IMR-90 (cell line): ENCODE measurements around the gene DNAJC25. TPM values are rescaled to one million over a fixed set of nuclear protein-coding genes. Genes with fewer than 3 reads are reported as not detected.

ENCODE experiments used
- ATAC-seq: fragments of 200-7000 bp; cut with Tn5 transposase; 2 replicates; pipeline ENCODE4 v1.9.1; 2020; ENCODE audit warnings: low read depth, mild to moderate bottlenecking, moderate library complexity
- BruUV-seq: library from RNA; stranded (reverse); fragments of 400-500 nt; replicated peaks from 2 replicates; lab custom pipeline; 2021; lab: Mats Ljungman, UMichigan
- CTCF ChIA-PET: fragments of 300-600 bp; formaldehyde crosslinking; extraction: SDS; loops from one replicate; lab custom pipeline; 2021; ENCODE audit warnings: antibody characterized with exemption; lab: Yijun Ruan, JAX
- POLR2A ChIA-PET: fragments of 300-600 bp; sonication (Branson Sonifier 250); formaldehyde crosslinking; loops from one replicate; lab custom pipeline; 2022; ENCODE audit warnings: antibody characterized with exemption; ENCODE audit not compliant: unreplicated experiment; lab: Charles Lee
- DNase-seq: peaks from one replicate; pipeline ENCODE4 v3.0.0; 2013
- H2AFZ ChIP-seq: replicated peaks from 2 replicates; pipeline ENCODE3; 2013; ENCODE audit warnings: low read length, mild to moderate bottlenecking; ENCODE audit not compliant: poor library complexity
- H2AK5ac ChIP-seq: 2 replicates; pipeline ENCODE4 v1.6.1; 2013; ENCODE audit warnings: low read depth, low read length, inconsistent platforms
- H2AK9ac ChIP-seq: replicated peaks from 2 replicates; pipeline ENCODE3; 2013; ENCODE audit warnings: mild to moderate bottlenecking, low read depth, low read length, moderate library complexity; ENCODE audit not compliant: poor library complexity
- H2BK120ac ChIP-seq: 2 replicates; pipeline ENCODE4 v1.6.1; 2013; ENCODE audit warnings: low read depth, low read length, inconsistent platforms
- H2BK15ac ChIP-seq: 3 replicates; pipeline ENCODE4 v1.6.1; 2013; ENCODE audit warnings: low read depth, low read length, inconsistent platforms
- H2BK20ac ChIP-seq: 2 replicates; pipeline ENCODE4 v1.6.1; 2013; ENCODE audit warnings: low read depth, mild to moderate bottlenecking, inconsistent platforms, low read length, moderate library complexity
- H2BK5ac ChIP-seq: 2 replicates; pipeline ENCODE4 v1.6.1; 2013; ENCODE audit warnings: mild to moderate bottlenecking, low read depth, low read length, inconsistent platforms; ENCODE audit not compliant: poor library complexity, severe bottlenecking
- H3K14ac ChIP-seq: replicated peaks from 2 replicates; pipeline ENCODE4 v1.6.1; 2013; ENCODE audit warnings: low read depth, low read length, inconsistent platforms
- H3K18ac ChIP-seq: 2 replicates; pipeline ENCODE4 v1.6.1; 2013; ENCODE audit warnings: low read depth, low read length, control low read depth
- H3K23ac ChIP-seq: 2 replicates; pipeline ENCODE4 v1.6.1; 2013; ENCODE audit warnings: low read depth, low read length, inconsistent platforms
- H3K27ac ChIP-seq: 2 replicates; pipeline ENCODE4 v1.5.1; 2013; ENCODE audit warnings: mild to moderate bottlenecking, control low read depth, low read length; ENCODE audit not compliant: insufficient read depth
- H3K27me3 ChIP-seq: 2 replicates; pipeline ENCODE4 v1.6.1; 2013; ENCODE audit warnings: low read length; ENCODE audit not compliant: control insufficient read depth, insufficient read depth
- H3K36me3 ChIP-seq: 2 replicates; pipeline ENCODE4 v1.6.1; 2013; ENCODE audit warnings: low read length, mixed read lengths; ENCODE audit not compliant: control insufficient read depth, insufficient read depth
- H3K4ac ChIP-seq: 2 replicates; pipeline ENCODE4 v1.6.1; 2013; ENCODE audit warnings: low read depth, low read length, inconsistent platforms
- H3K4me1 ChIP-seq: 2 replicates; pipeline ENCODE4 v1.6.1; 2013; ENCODE audit warnings: low read length, mixed read lengths; ENCODE audit not compliant: control insufficient read depth, insufficient read depth
- H3K4me2 ChIP-seq: 2 replicates; pipeline ENCODE4 v1.6.1; 2013; ENCODE audit warnings: low read depth, mild to moderate bottlenecking, control low read depth, low read length, moderate library complexity
- H3K4me3 ChIP-seq: 2 replicates; pipeline ENCODE4 v1.5.1; 2013; ENCODE audit warnings: low read depth, mild to moderate bottlenecking, control low read depth, low read length, moderate library complexity; ENCODE audit not compliant: insufficient read depth
- H3K56ac ChIP-seq: 2 replicates; pipeline ENCODE4 v1.6.1; 2013; ENCODE audit warnings: low read length, inconsistent platforms; ENCODE audit not compliant: insufficient read depth; ENCODE audit errors: extremely low read depth
- H3K79me1 ChIP-seq, 2 experiments: 2 replicates each; pipeline ENCODE4 v1.6.1; 2013; ENCODE audit warnings: low read length in 2 of 2, inconsistent platforms in 1 of 2, low read depth in 1 of 2
- H3K9ac ChIP-seq: 2 replicates; pipeline ENCODE4 v1.6.1; 2013; ENCODE audit warnings: low read depth, low read length, control low read depth
- H3K9me1 ChIP-seq: 2 replicates; pipeline ENCODE4 v1.6.1; 2013; ENCODE audit warnings: low read length, inconsistent platforms; ENCODE audit not compliant: insufficient read depth
- H3K9me3 ChIP-seq: 2 replicates; pipeline ENCODE4 v1.6.1; 2013; ENCODE audit warnings: low read length; ENCODE audit not compliant: control insufficient read depth, insufficient read depth
- H4K20me1 ChIP-seq: 2 replicates; pipeline ENCODE4 v1.6.1; 2013; ENCODE audit warnings: low read length, inconsistent platforms; ENCODE audit not compliant: insufficient read depth
- H4K5ac ChIP-seq: 2 replicates; pipeline ENCODE4 v1.6.1; 2013; ENCODE audit warnings: mild to moderate bottlenecking, low read depth, low read length, control low read depth
- H4K8ac ChIP-seq, 2 experiments: 2 replicates each; pipeline ENCODE4 v1.6.1; 2013; ENCODE audit warnings: low read depth in 2 of 2, low read length in 2 of 2, control low read depth in 1 of 2, inconsistent platforms in 1 of 2
- H4K91ac ChIP-seq: 2 replicates; pipeline ENCODE4 v1.6.1; 2013; ENCODE audit warnings: low read depth, low read length, inconsistent platforms; ENCODE audit not compliant: insufficient read depth
- MAFK ChIP-seq: IDR thresholded peaks from 2 replicates; pipeline ENCODE4 v1.6.1; 2012; ENCODE audit warnings: low read depth, low read length, improper control_type of control experiment
- NFE2L2 ChIP-seq: fragments of 150-350 bp; IDR thresholded peaks from 2 replicates; pipeline ENCODE4 v1.6.1; 2016; ENCODE audit warnings: low read depth, mild to moderate bottlenecking, low read length
- WGBS, 2 experiments: methylation state at CpG; one replicate each; pipeline versions ENCODE4 v1.1.5 to v1.1.7; 2013; ENCODE audit warnings: missing lambda C conversion rate in 2 of 2; ENCODE audit not compliant: insufficient read length in 1 of 2; ENCODE audit errors: extremely low coverage in 2 of 2; 5-methylcytosine and 5-hydroxymethylcytosine counted together
- dilution Hi-C: fragments of 300-500 bp; cut with HindIII; formaldehyde crosslinking; loops from one replicate; pipeline ENCODE4 v1.14.3; 2018; ENCODE audit warnings: low sequenced_read_pairs; ENCODE audit not compliant: unreplicated experiment
- in situ Hi-C: fragments of 300-500 bp; cut with MboI; formaldehyde crosslinking; loops from 3 replicates; pipeline ENCODE4 v1.14.3; 2019; ENCODE audit warnings: low sequenced_read_pairs, inconsistent platforms, mixed read lengths
- intact Hi-C: fragments of 100-400 bp; cut with micrococcal nuclease; formaldehyde crosslinking; loops from 2 replicates; pipeline ENCODE4 v1.10.0; 2022
- polyA plus RNA-seq, 3 experiments: library from polyadenylated mRNA; depleted of rRNA; stranded (reverse); fragments of >200 nt; gene quantifications; 2 replicates each; pipeline ENCODE4 v1.2.3, GENCODE V29; 2012; ENCODE audit warnings: low replicate concordance in 1 of 3
- total RNA-seq: library from RNA; depleted of rRNA; stranded (reverse); fragments of >200 nt; gene quantifications from 2 replicates; pipeline ENCODE4 v1.2.3, GENCODE V29; 2012

DNAJC25 gene
- total and polyA plus RNA-seq, 2 of the 4 experiments (the other 2 are of a cell fraction) = 3.2 to 6.6 TPM

DNA sequence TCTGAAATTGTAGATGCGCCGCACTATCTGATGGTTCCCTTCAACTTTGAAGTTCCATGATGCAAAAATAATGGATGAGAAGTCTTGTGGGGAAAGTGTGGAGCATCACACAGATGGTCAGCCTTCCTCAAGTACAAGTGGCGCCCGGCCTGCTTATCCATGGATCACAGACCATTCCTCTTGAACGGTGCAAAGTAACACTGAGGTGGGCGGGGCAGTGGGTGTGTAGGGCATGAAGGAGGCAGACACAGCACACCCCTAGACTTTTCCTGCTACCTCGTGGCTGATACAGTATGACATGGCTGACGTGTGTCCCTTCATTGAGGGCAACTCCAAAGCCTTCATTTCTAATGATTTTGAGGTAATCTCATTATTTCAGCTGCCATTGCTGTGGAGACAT lies 27.8 kb downstream of the DNAJC25 start:
- H3K14ac ChIP-seq = no peak overlapping the region
- peaks cover 5% of the 10 kb centered on the region for H3K9me1 ChIP-seq
- no peak overlapping the region for H2BK5ac ChIP-seq
- no TSS peak for BruUV-seq
- no peak overlapping the region for H4K5ac ChIP-seq
- DNase-seq = no peak
- no peak overlapping the region for H2BK20ac ChIP-seq
- no peak overlapping the region for H3K18ac ChIP-seq
- H3K4me2 ChIP-seq = no peak overlapping the region
- H2AFZ ChIP-seq = no peak overlapping the region
- ChIA-PET CTCF (no interaction called here), POLR2A (no interaction called here)
- H3K4me1 ChIP-seq = peaks cover 7% of the 10 kb centered on the region
- no peaks in the 10 kb centered on the region for H3K9me3 ChIP-seq
- no peak overlapping the region for H3K9ac ChIP-seq
- no peak overlapping the region for H3K23ac ChIP-seq
- in situ Hi-C loops (no loop called here), dilution Hi-C loops (no loop called here), intact Hi-C loops (no loop called here)
- ATAC-seq = no peak
- H2BK15ac ChIP-seq = no peak overlapping the region
- H3K27ac ChIP-seq = no peak overlapping the region
- TF ChIP-seq MAFK (no peak), NFE2L2 (no peak)
- H3K4me3 ChIP-seq = no peak overlapping the region
- no peak overlapping the region for H2AK5ac ChIP-seq
- no peak overlapping the region for H3K4ac ChIP-seq
- H4K8ac ChIP-seq = no peak overlapping the region
- no peak overlapping the region for H2BK120ac ChIP-seq
- H3K56ac ChIP-seq = no peak overlapping the region
- H3K27me3 ChIP-seq = no peaks in the 10 kb centered on the region
- no CpG with 5 or more reads among the region's 8 CpGs for WGBS, 2 experiments
- H3K36me3 ChIP-seq = peaks cover 8% of the 10 kb centered on the region
- no peak overlapping the region for H4K91ac ChIP-seq
- no peak overlapping the region for H2AK9ac ChIP-seq
- H3K79me1 ChIP-seq = peaks cover 8 to 20% of the 10 kb centered on the region in 2 experiments; a peak in 2 of 4 replicates
- H4K20me1 ChIP-seq = peaks cover 18% of the 10 kb centered on the region
